GM23338 (cell line): ENCODE measurements around the gene DBH. TPM values are rescaled to one million over a fixed set of nuclear protein-coding genes. Genes with fewer than 3 reads are reported as not detected.

Experiments used
- ATAC-seq: fragments of 200-7000 bp; cut with Tn5 transposase; 3 replicates; pipeline ENCODE4 v1.9.1; 2020
- DNase-seq: peaks from one replicate; pipeline ENCODE4 v3.0.0-alpha.2; 2015; ENCODE audit warnings: low spot score
- H2AFZ ChIP-seq: fragments of 200-600 bp; sonication (generic); 2 replicates; pipeline ENCODE4 v1.8.0; 2016; ENCODE audit warnings: antibody characterized with exemption, mild to moderate bottlenecking, moderate library complexity
- H3F3A ChIP-seq: fragments of 200-600 bp; sonication (generic); replicated peaks from 2 replicates; pipeline ENCODE4 v1.8.0; 2017; ENCODE audit warnings: antibody characterized with exemption, mixed run types, low read depth
- H3K27ac ChIP-seq: fragments of 200-600 bp; sonication (generic); 2 replicates; pipeline ENCODE4 v1.6.1; 2016; ENCODE audit warnings: low read depth
- H3K27me3 ChIP-seq: fragments of 200-600 bp; sonication (generic); 2 replicates; pipeline ENCODE4 v1.8.0; 2016; ENCODE audit warnings: mild to moderate bottlenecking, mixed run types, moderate library complexity; ENCODE audit not compliant: insufficient read depth
- H3K36me3 ChIP-seq: fragments of 200-600 bp; sonication (generic); 2 replicates; pipeline ENCODE4 v1.8.0; 2016; ENCODE audit warnings: mild to moderate bottlenecking; ENCODE audit not compliant: insufficient read depth
- H3K4me1 ChIP-seq: fragments of 200-600 bp; sonication (generic); 2 replicates; pipeline ENCODE4 v1.8.0; 2016; ENCODE audit warnings: mild to moderate bottlenecking, moderate library complexity; ENCODE audit not compliant: insufficient read depth
- H3K4me2 ChIP-seq: fragments of 200-600 bp; sonication (generic); 2 replicates; pipeline ENCODE4 v1.7.1; 2017; ENCODE audit warnings: mixed run types
- H3K4me3 ChIP-seq: fragments of 200-600 bp; sonication (generic); 2 replicates; pipeline ENCODE4 v1.6.1; 2016; ENCODE audit warnings: mixed run types
- H3K79me2 ChIP-seq: fragments of 200-600 bp; sonication (generic); replicated peaks from 2 replicates; pipeline ENCODE4 v1.8.0; 2017; ENCODE audit warnings: mild to moderate bottlenecking; ENCODE audit not compliant: insufficient read depth
- H3K9me2 ChIP-seq: fragments of 200-600 bp; sonication (generic); 2 replicates; pipeline ENCODE4 v1.8.0; 2017; ENCODE audit not compliant: insufficient read depth
- H4K20me1 ChIP-seq: fragments of 200-600 bp; sonication (generic); replicated peaks from 2 replicates; pipeline ENCODE4 v1.8.0; 2017; ENCODE audit warnings: mild to moderate bottlenecking; ENCODE audit not compliant: insufficient read depth
- H3K27ac Mint-ChIP-seq: 2 replicates; pipeline ENCODE4 v1.8.0; 2020; ENCODE audit warnings: inconsistent platforms, mild to moderate bottlenecking, moderate library complexity, mixed read lengths
- H3K27me3 Mint-ChIP-seq: 3 replicates; pipeline ENCODE4 v1.8.0; 2022; ENCODE audit warnings: low read depth, mild to moderate bottlenecking, moderate library complexity, mixed read lengths, inconsistent platforms; ENCODE audit not compliant: insufficient read depth, poor library complexity
- H3K36me3 Mint-ChIP-seq: 3 replicates; pipeline ENCODE4 v1.8.0; 2021; ENCODE audit warnings: low read depth, mild to moderate bottlenecking, inconsistent platforms, moderate library complexity, mixed read lengths
- H3K4me1 Mint-ChIP-seq: 3 replicates; pipeline ENCODE4 v1.8.0; 2020; ENCODE audit warnings: mild to moderate bottlenecking, inconsistent platforms, mixed read lengths
- H3K4me3 Mint-ChIP-seq: 3 replicates; pipeline ENCODE4 v1.8.0; 2021; ENCODE audit warnings: moderate library complexity, mild to moderate bottlenecking, inconsistent platforms, mixed read lengths
- H3K9me3 Mint-ChIP-seq: 3 replicates; pipeline ENCODE4 v1.8.0; 2020; ENCODE audit warnings: moderate library complexity, mild to moderate bottlenecking, inconsistent platforms, mixed read lengths
- CREB1 ChIP-seq: fragments of 250-450 bp; sonication (Bioruptor Pico); IDR thresholded peaks from 2 replicates; pipeline ENCODE4 v1.5.0; 2020; ENCODE audit warnings: low read depth, mild to moderate bottlenecking, moderate library complexity
- EZH2phosphoT487 ChIP-seq: fragments of 200-600 bp; sonication (generic); IDR thresholded peaks from one replicate; pipeline ENCODE4 v1.8.1; 2018; ENCODE audit warnings: antibody characterized with exemption; ENCODE audit not compliant: unreplicated experiment
- POLR2AphosphoS5 ChIP-seq: IDR thresholded peaks from 2 replicates; pipeline ENCODE4 v1.6.1; 2016; ENCODE audit warnings: antibody characterized with exemption, low read depth
- REST ChIP-seq: IDR thresholded peaks from one replicate; pipeline ENCODE4 v1.6.1; 2018; ENCODE audit warnings: antibody characterized with exemption; ENCODE audit not compliant: unreplicated experiment
- STAT1 ChIP-seq: IDR thresholded peaks from one replicate; pipeline ENCODE4 v1.6.1; 2016; ENCODE audit warnings: antibody characterized with exemption; ENCODE audit not compliant: unreplicated experiment
- ZNF114 ChIP-seq: fragments of 250-450 bp; sonication (Bioruptor Pico); IDR thresholded peaks from 2 replicates; pipeline ENCODE4 v1.5.0; 2020; ENCODE audit warnings: mild to moderate bottlenecking, moderate library complexity
- ZNF331 ChIP-seq: fragments of 250-450 bp; sonication (Bioruptor Pico); IDR thresholded peaks from 2 replicates; pipeline ENCODE4 v1.5.0; 2020; ENCODE audit warnings: low read depth, mild to moderate bottlenecking, moderate library complexity
- ZNF462 ChIP-seq: fragments of 250-450 bp; sonication (Bioruptor Pico); IDR thresholded peaks from 2 replicates; pipeline ENCODE4 v1.5.0; 2020; ENCODE audit warnings: mild to moderate bottlenecking, moderate library complexity
- polyA plus RNA-seq: library from polyadenylated mRNA; unstranded; fragments of >200 nt; fragmentation: Nextera tagmentation; extraction: Ambion mirVana; gene quantifications from 2 replicates; pipeline ENCODE4 v1.2.1, GENCODE V29; 2016
- total RNA-seq: library from RNA; depleted of rRNA; stranded (reverse); fragments of >200 nt; shearing (Covaris generic); gene quantifications from 2 replicates; pipeline ENCODE4 v1.2.3, GENCODE V29; 2014

Gene DBH
- total and polyA plus RNA-seq, 2 experiments from 2014 or later, result 0.08 to 0.24 TPM

DNA sequence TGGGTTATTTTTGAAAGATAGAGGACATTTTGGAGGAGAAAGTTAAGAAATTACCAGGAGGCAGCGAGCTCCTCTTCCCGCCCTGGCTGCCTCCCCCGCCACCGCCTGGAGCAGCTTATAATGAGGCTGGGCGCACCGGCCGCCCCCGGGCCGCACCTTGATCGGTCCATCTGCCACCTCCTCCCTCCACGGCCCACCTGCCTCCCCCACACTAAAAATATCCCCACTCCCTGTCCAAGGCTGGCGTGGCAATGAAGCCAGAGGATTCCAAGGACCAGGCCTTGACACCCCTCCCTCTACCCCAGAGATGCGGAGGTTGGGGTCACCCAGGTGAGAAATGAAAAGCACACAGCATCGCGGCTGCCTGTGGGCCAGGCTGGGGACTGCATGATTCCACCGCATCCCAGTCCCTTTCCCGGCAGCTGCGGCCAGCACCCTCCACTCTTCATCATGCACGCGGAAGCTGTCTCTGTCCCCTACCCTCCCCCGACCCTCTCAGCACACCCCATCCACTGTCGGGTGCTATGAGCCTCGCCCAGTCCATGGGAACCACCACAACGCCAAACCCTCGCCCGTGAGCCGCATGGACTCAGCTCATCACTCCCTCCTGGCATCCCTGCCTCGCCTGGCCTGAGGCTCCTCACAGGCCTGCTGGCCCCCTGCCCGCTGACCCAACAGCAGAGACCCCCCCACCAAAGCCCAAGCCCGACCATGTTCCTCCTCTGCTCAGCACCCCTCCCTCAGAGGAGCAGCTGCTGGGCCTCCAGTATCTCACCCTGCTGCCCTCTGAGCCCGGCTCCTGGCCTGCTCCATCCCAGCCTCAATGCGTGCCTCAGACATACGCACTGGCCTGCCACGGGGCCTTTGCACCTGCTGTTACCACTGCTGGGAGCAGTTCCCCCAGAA, 51.9 kb downstream of the DBH start (continued):
- TF ChIP-seq ZNF462, result no peak
- TF ChIP-seq ZNF331 (CRISPR knock-in tag), result no peak
- TF ChIP-seq STAT1, result no peak
- TF ChIP-seq EZH2phosphoT487, result no peak
- no peak for TF ChIP-seq ZNF114 (CRISPR knock-in tag)
- no peak for TF ChIP-seq POLR2AphosphoS5

DNA sequence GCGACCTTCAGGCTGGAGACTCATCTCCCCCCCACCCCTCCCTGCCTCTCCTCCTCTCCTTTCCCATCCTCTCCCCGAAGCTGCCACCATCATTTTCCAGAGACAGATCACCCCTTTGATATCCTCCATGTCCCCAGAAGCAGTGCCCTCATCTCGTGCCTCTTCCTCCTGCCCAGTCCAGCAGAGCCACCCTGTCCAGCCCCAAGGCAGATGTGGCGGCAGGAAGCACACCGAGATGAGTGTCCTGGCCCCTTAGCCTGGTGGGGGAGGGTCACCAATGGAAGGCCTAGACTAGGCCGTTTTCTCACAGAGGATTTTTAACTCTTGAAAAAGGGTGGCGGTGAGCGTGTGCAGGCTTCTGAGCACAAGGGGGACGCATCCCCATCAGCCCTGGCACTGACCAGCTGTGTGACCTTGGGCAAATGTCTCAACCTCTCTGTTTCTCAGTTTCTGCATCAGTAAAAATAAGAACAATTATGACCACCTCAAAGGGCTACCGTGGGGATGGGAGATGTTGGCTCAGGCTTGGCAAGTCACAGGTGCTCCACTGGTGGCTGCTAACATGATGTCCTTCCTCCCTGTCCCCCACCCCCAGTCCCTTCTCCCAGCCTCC, 53.1 kb downstream of the DBH start:
- no peak overlapping the region for H3K27ac Mint-ChIP-seq
- H3K4me1 ChIP-seq, result no peaks in the 10 kb centered on the region
- H3K27me3 ChIP-seq, result no peaks in the 10 kb centered on the region
- ATAC-seq (no peak), DNase-seq (no peak)
- no peak overlapping the region for H3K27ac ChIP-seq
- H3K4me1 Mint-ChIP-seq, result peaks cover 13% of the 10 kb centered on the region
- H3K4me2 ChIP-seq, result no peak overlapping the region
- peaks cover 13% of the 10 kb centered on the region for H3K27me3 Mint-ChIP-seq
- H3K79me2 ChIP-seq, result no peaks in the 10 kb centered on the region
- no peaks in the 10 kb centered on the region for H3K9me2 ChIP-seq
- no peaks in the 10 kb centered on the region; the same call in 2 of the 3 replicates for H3K36me3 Mint-ChIP-seq
- no peak overlapping the region for H3K4me3 Mint-ChIP-seq
- no peak overlapping the region for H3K4me3 ChIP-seq
- H2AFZ ChIP-seq, result no peak overlapping the region
- H3K36me3 ChIP-seq, result no peaks in the 10 kb centered on the region
- no peaks in the 10 kb centered on the region for H4K20me1 ChIP-seq
- no peaks in the 10 kb centered on the region for H3F3A ChIP-seq
- H3K9me3 Mint-ChIP-seq, result no peaks in the 10 kb centered on the region
- TF ChIP-seq CREB1 (CRISPR knock-in tag) (no peak), EZH2phosphoT487 (no peak), REST (no peak)
